Fibroblast of skin of back (primary cell): ENCODE results near the gene CYS1. TPM values are rescaled to one million over a fixed set of nuclear protein-coding genes. Genes with fewer than 3 reads are reported as not detected.
"Not testable (repeated sequence)": the region's sequence is repeated elsewhere in the genome, so short reads cannot be mapped to it uniquely, and the experiment has no call there.

ENCODE experiments used
- DNase-seq: peaks from one replicate; pipeline ENCODE4 v3.0.0-alpha.2; 2013
- polyA plus RNA-seq, 2 experiments: library from polyadenylated mRNA; unstranded; fragments of 120-200 nt; gene quantifications; one replicate each; pipeline ENCODE4 v1.2.1, GENCODE V29; 2013; ENCODE audit not compliant: insufficient read length in 2 of 2

Gene CYS1, protein sequence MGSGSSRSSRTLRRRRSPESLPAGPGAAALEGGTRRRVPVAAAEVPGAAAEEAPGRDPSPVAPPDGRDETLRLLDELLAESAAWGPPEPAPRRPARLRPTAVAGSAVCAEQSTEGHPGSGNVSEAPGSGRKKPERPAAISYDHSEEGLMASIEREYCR
- polyA plus RNA-seq (2013, experiment 1 of 2; ENCODE audit: insufficient read length) = 0.97 TPM
- polyA plus RNA-seq (2013, experiment 2 of 2; ENCODE audit: insufficient read length) = 1.9 TPM

- DNase-seq = no peak
These were observed at the start of gene CYS1 for GRCh38 chr2:10079870-10080535. Gene CYS1, minus strand, starts transcription at chr2:10080411. Its CDS starts 188 bp downstream, at chr2:10080223.

GRCh38 chr2:10129490-10129889 lies 49.3 kb upstream of the CYS1 start:
- DNase-seq = no peak

- no peak for DNase-seq
These were observed 48.2 kb upstream of the CYS1 start for GRCh38 chr2:10128420-10128819.

DNA sequence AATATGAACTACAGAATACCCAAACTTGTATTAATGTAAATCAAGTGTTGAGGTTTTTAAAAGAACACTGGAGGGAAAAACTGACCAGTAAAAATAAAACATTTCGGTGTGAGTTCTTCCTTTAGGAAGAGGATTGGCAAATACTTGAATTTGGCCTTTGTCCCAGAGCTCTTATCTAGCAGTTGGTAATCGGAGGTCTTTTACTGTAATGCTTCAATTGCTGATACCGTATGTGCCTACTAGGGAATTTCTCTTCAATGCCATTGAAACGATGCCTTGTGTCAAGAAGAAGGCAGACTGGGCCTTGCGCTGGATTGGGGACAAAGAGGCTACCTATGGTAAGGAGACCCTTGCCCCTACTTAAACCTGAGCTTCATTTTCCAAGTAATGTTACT lies 46.4 kb upstream of the CYS1 start:
- DNase-seq = no peak

DNA sequence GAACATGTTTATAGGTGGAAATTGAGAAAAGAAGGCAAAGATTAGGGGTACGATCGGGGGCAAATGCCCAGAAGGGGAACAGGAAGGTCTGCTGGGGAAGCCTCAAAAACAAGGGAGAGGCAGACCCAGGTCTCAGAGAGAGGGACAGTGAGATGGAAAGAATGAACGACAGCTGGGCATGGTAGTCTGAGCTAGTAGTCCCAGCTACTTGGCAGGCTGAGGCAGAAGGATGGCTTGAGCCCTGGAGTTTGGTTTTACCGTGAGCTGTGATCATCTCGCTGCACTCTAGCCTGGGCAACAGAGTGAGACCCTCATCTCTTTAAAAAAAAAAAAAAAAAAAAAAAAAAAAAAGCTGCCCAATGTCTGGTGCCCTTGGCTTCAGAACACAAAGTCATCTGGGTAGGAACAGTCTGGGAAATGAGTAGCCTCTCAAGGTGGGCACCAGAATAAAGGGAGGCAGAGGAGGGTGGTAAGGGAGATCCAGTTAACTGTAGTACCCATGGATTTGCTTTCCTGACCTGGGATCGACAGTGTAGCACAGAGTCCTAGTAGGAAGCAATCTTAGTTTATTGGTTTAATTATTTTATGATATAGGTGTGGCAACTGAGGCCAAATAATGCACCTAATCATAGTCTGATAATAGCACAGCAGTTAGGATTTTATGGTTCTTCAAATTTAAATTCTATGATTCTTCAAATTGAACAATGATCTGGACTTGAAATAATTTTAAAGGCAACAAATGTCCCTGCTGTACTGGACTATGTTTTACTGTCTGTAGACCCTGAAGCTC lies 45.8 kb upstream of the CYS1 start:
- DNase-seq = no peak

GRCh38 chr2:10124538-10125045 lies 44.4 kb upstream of the CYS1 start:
- peak; percentile 77 for DNase-seq

- DNase-seq = no peak
These were observed 43.1 kb upstream of the CYS1 start for GRCh38 chr2:10123281-10123680.

- DNase-seq = peak; percentile 96
These were observed 42.5 kb upstream of the CYS1 start, which contains the start of gene RRM2 for GRCh38 chr2:10122500-10123280. Gene RRM2, plus strand, starts transcription at chr2:10122739. Its CDS starts 60 bp downstream, at chr2:10122799.

DNA sequence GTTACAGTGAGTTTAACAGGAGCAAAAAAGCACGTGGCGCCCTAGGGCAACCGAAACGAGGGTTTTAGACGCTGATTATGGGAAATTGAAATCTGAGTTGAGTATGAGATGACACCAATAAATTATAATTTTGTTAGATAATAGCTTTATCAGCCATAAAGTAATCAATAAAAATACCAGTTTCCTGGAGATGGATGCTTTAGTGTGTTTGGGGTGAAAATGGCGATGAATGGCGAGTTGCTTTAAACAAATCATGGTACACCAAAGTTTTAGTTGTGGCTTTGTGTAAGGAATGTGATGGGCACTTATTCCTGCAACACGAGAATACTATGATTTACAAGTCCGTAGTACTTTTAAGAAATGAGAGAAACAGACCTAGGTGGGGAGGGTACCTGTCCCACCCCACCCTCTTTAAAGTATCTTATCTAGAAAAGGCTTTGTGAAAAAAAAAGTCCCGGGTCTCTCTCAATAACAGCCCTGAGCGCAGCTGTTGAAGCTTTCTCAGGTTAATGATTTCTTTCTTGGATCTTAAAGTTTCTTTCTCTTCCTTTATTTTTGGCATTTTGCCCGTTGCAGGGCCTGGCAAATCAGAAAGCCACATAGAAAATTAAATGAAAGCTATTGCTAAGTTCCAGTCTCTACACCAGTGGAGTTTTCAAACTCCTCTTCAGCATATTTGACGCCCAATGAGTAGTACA lies 40.8 kb upstream of the CYS1 start:
- DNase-seq = peak; percentile 50

GRCh38 chr2:10120158-10120876 lies 40.1 kb upstream of the CYS1 start:
- peak; percentile 93 for DNase-seq

DNA sequence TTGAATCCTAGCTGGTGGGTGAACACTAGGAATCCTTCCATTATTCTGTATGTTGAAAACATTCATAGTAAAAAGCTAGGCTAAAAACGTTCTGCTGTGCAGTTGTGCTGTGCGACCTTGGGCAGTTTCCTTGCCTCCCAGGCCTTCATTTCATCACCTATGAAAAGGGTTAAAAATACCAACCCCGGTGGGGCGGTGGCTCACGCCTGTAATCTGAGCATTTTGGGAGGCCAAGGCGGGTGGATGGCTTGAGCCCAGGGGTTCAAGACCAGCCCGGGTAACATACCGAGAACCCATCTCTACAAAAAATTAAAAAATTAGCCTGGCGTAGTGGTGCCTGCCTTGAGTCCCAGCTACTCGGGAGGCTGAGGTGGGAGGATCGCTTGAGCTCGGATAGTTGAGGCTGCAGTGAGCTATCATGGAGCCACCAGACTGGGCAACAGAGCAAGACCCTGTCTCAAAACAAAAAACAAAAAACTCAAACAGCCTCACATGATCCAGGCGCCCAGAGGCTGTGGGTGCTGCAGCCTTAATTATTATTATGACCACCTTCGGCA lies 39.5 kb upstream of the CYS1 start:
- no peak for DNase-seq

DNA sequence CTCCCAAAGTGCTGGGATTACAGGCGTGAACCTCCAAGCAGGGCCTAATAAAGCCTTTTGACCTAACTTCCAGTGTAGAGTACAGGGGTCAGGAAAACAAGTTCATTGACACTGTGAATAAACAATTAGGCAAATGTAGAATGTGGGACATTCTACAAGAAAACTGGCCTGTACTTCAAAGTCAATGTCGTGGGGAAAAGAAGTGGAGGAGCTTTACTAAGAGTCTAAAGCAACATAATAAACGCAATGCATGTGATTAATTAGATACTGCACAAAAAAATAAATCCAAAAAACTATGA lies 38.8 kb upstream of the CYS1 start:
- no peak for DNase-seq

- no peak for DNase-seq
These were observed 29.1 kb upstream of the CYS1 start for GRCh38 chr2:10109311-10109710.

GRCh38 chr2:10104906-10105305 lies 24.7 kb upstream of the CYS1 start:
- DNase-seq = not testable (repeated sequence)

- DNase-seq = no peak
These were observed 23.0 kb upstream of the CYS1 start for GRCh38 chr2:10103179-10103578.

GRCh38 chr2:10101491-10101890 lies 21.3 kb upstream of the CYS1 start:
- no peak for DNase-seq

GRCh38 chr2:10097352-10098148 lies 17.3 kb upstream of the CYS1 start:
- DNase-seq = peak; percentile 66

GRCh38 chr2:10096641-10097040 lies 16.4 kb upstream of the CYS1 start:
- no peak for DNase-seq

- no peak for DNase-seq
These were observed 15.0 kb upstream of the CYS1 start for GRCh38 chr2:10095175-10095574.

DNA sequence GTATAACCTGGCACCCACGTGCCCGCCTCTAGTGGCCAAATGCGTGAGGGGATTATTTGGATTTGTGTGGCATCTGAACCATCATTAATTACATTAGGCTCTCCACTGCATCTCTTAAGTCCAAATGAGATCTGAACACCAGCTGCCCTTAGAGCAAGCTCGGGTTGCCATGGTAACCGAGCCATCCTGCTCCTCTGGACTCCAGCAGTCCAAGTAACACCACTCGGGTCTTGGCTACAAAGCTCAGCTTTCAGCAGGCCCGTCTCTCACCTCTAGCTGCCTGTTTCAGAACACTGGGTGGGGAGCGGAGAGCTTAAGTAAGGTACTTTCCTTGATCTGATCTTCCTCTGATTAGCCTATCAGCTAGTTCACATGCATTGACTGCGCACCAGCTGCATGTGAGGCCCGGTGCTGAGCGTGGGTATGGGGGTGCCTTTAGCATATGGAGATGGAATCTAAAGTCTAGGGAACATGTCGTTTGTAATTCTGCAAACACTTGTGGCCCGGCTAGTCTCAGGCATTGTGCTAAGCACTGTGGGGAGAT lies 14.1 kb upstream of the CYS1 start:
- DNase-seq = no peak
